Measurements from ENCODE around the gene HOXB3. TPM values are rescaled to one million over a fixed set of nuclear protein-coding genes. Genes with fewer than 3 reads are reported as not detected.

The HOXB3 gene
- total and polyA plus RNA-seq, 2 of the 13 experiments (the other 11 are each of a cell fraction or from before 2014, with no cell fraction given): not detected

GRCh38 chr17:48530887-48531272, 59.2 kb downstream of the HOXB3 start, which contains the start of gene HOXB1:
TSS of gene HOXB1 (minus strand) at chr17:48531011. CDS start at chr17:48530904, 107 bp downstream.
- in situ Hi-C loops (cut with HindIII; ENCODE audit: extremely low pct_ligation_motif_present, low pct_unique_long_range_greater_than_20kb): no loop called here
- Histone ChIP-seq H3K9ac (ENCODE audit: insufficient read depth, low read depth, low read length) (no peak within 1 kb of the TSS), H4K20me1 (ENCODE audit: insufficient read depth, low read length) (no peaks in the 10 kb centered on the region), H3K4me1 (ENCODE audit: insufficient read depth, low read length) (no peaks in the 10 kb centered on the region), H3K36me3 (replicated peaks in 1 of 2; ENCODE audit: control insufficient read depth in 1 of 2, insufficient read depth in 2 of 2, low read length in 2 of 2) (no peaks in the 10 kb centered on the region), H3K9me3 (ENCODE audit: low read length) (no peaks in the 10 kb centered on the region), H3K4me2 (ENCODE audit: low read depth, low read length) (no peak within 1 kb of the TSS), H3K4me3 (replicated peaks in 1 of 3; ENCODE audit: insufficient read depth in 1 of 3, low read depth in 2 of 3, low read length in 3 of 3) (no peak within 1 kb of the TSS), H2AFZ (ENCODE audit: low read length) (no peak within 1 kb of the TSS), H3K27ac (ENCODE audit: extremely low read length, insufficient read depth, low read length) (no peak within 1 kb of the TSS), H3K27me3 (ENCODE audit: control insufficient read depth in 1 of 2, insufficient read depth in 2 of 2, low read length in 2 of 2) (peaks cover 6 to 65% of the 10 kb centered on the region in 2 experiments), H3K79me2 (ENCODE audit: insufficient read depth, low read length) (no peaks in the 10 kb centered on the region)
- no peak for FAIRE-seq
- ATAC-seq: no peak
- POLR2A ChIA-PET: no interaction called here
- WGBS (ENCODE audit: low lambda C conversion rate): 34% methylated on average over 13 of the region's 15 CpGs
- DNase-seq (ENCODE audit: low spot score): no peak
- CTCF ChIA-PET (ENCODE audit: low intra/inter-chr PET ratio, low total read pairs): no interaction called here
- intact Hi-C loops (cut with micrococcal nuclease; ENCODE audit: unreplicated experiment): no loop called here
- BruUV-seq (replicated peaks): no TSS peak
- TF ChIP-seq RBFOX2 (IDR thresholded peaks at IDR 0.05; ENCODE audit: low read depth, low read length): no peak
- TF ChIP-seq ATF4 (CRISPR knock-in tag; IDR thresholded peaks at IDR 0.05): no peak
- TF ChIP-seq, protein P1, sequence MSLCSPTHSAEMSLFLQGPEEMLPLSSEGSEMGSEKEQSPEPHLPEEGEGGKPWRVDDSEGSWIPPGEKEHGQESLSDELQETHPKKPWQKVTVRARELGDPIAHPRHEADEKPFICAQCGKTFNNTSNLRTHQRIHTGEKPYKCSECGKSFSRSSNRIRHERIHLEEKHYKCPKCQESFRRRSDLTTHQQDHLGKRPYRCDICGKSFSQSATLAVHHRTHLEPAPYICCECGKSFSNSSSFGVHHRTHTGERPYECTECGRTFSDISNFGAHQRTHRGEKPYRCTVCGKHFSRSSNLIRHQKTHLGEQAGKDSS (CRISPR knock-in tag; IDR thresholded peaks at IDR 0.05; ENCODE audit: borderline replicate concordance, low read depth): no peak
- no peak for TF ChIP-seq ZNF891 (CRISPR knock-in tag; IDR thresholded peaks at IDR 0.05)
- TF ChIP-seq, protein P2, sequence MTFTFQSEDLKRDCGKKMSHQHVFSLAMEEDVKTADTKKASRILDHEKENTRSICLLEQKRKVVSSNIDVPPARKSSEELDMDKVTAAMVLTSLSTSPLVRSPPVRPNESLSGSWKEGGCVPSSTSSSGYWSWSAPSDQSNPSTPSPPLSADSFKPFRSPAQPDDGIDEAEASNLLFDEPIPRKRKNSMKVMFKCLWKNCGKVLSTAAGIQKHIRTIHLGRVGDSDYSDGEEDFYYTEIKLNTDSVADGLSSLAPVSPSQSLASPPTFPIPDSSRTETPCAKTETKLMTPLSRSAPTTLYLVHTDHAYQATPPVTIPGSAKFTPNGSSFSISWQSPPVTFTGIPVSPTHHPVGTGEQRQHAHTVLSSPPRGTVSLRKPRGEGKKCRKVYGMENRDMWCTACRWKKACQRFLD (CRISPR knock-in tag; IDR thresholded peaks at IDR 0.05; ENCODE audit: borderline replicate concordance): no peak
- TF ChIP-seq ZBTB21 (CRISPR knock-in tag; IDR thresholded peaks at IDR 0.05): no peak
- no peak for TF ChIP-seq ZFP36L1 (CRISPR knock-in tag; IDR thresholded peaks at IDR 0.05)
- no peak for TF ChIP-seq MED1 (CRISPR knock-in tag; IDR thresholded peaks at IDR 0.05)
- TF ChIP-seq ZSCAN31 (CRISPR knock-in tag; IDR thresholded peaks at IDR 0.05; ENCODE audit: low read depth): no peak
- TF ChIP-seq, protein P3, sequence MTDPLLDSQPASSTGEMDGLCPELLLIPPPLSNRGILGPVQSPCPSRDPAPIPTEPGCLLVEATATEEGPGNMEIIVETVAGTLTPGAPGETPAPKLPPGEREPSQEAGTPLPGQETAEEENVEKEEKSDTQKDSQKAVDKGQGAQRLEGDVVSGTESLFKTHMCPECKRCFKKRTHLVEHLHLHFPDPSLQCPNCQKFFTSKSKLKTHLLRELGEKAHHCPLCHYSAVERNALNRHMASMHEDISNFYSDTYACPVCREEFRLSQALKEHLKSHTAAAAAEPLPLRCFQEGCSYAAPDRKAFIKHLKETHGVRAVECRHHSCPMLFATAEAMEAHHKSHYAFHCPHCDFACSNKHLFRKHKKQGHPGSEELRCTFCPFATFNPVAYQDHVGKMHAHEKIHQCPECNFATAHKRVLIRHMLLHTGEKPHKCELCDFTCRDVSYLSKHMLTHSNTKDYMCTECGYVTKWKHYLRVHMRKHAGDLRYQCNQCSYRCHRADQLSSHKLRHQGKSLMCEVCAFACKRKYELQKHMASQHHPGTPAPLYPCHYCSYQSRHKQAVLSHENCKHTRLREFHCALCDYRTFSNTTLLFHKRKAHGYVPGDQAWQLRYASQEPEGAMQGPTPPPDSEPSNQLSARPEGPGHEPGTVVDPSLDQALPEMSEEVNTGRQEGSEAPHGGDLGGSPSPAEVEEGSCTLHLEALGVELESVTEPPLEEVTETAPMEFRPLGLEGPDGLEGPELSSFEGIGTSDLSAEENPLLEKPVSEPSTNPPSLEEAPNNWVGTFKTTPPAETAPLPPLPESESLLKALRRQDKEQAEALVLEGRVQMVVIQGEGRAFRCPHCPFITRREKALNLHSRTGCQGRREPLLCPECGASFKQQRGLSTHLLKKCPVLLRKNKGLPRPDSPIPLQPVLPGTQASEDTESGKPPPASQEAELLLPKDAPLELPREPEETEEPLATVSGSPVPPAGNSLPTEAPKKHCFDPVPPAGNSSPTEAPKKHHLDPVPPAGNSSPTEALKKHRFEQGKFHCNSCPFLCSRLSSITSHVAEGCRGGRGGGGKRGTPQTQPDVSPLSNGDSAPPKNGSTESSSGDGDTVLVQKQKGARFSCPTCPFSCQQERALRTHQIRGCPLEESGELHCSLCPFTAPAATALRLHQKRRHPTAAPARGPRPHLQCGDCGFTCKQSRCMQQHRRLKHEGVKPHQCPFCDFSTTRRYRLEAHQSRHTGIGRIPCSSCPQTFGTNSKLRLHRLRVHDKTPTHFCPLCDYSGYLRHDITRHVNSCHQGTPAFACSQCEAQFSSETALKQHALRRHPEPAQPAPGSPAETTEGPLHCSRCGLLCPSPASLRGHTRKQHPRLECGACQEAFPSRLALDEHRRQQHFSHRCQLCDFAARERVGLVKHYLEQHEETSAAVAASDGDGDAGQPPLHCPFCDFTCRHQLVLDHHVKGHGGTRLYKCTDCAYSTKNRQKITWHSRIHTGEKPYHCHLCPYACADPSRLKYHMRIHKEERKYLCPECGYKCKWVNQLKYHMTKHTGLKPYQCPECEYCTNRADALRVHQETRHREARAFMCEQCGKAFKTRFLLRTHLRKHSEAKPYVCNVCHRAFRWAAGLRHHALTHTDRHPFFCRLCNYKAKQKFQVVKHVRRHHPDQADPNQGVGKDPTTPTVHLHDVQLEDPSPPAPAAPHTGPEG (CRISPR knock-in tag; IDR thresholded peaks at IDR 0.05): no peak
- TF ChIP-seq AGO2 (optimal IDR thresholded peaks at IDR 0.05; ENCODE audit: low read depth, low read length): no peak
- TF ChIP-seq ZNF382 (CRISPR knock-in tag; IDR thresholded peaks at IDR 0.05; ENCODE audit: borderline replicate concordance): no peak
- no peak for TF ChIP-seq POLR2AphosphoS5 (IDR thresholded peaks at IDR 0.05; ENCODE audit: low read depth, low read length)
- TF ChIP-seq, protein P4, sequence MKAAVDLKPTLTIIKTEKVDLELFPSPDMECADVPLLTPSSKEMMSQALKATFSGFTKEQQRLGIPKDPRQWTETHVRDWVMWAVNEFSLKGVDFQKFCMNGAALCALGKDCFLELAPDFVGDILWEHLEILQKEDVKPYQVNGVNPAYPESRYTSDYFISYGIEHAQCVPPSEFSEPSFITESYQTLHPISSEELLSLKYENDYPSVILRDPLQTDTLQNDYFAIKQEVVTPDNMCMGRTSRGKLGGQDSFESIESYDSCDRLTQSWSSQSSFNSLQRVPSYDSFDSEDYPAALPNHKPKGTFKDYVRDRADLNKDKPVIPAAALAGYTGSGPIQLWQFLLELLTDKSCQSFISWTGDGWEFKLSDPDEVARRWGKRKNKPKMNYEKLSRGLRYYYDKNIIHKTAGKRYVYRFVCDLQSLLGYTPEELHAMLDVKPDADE (CRISPR knock-in tag; IDR thresholded peaks at IDR 0.05): no peak
- no peak for TF ChIP-seq ATAD3A (CRISPR knock-in tag; IDR thresholded peaks at IDR 0.05)
